ENCODE measurements around the gene NTF4.
"Not testable (repeated sequence)": the region's sequence is repeated elsewhere in the genome, so short reads cannot be mapped to it uniquely, and the experiment has no call there.

The NTF4 gene

GRCh38 chr19:49091391-49092038 lies 26.9 kb upstream of the NTF4 start:
- no peak for DNase-seq (ENCODE audit: low read depth, low spot score)
- H3K27ac ChIP-seq, result no peak overlapping the region

- DNase-seq (ENCODE audit: low read depth, low spot score), result no peak
- no peak overlapping the region for H3K27ac ChIP-seq
Observed at GRCh38 chr19:49086296-49086695, 21.7 kb upstream of the NTF4 start.

GRCh38 chr19:49085868-49086232 lies 21.2 kb upstream of the NTF4 start:
- no peak for DNase-seq (ENCODE audit: low read depth, low spot score)
- peak overlapping the region; percentile 69 for H3K27ac ChIP-seq

GRCh38 chr19:49085020-49085867 lies 20.6 kb upstream of the NTF4 start, which contains the start of gene SNRNP70:
Gene SNRNP70, plus strand, starts transcription at chr19:49085451. Its CDS starts 964 bp downstream, at chr19:49086415.
- peak; percentile 96 for DNase-seq (ENCODE audit: low read depth, low spot score)
- peak within 1 kb of the TSS; percentile 69 for H3K27ac ChIP-seq

GRCh38 chr19:49084206-49085019 lies 19.8 kb upstream of the NTF4 start:
- peak overlapping the region; percentile 69 for H3K27ac ChIP-seq
- no peak for DNase-seq (ENCODE audit: low read depth, low spot score)

GRCh38 chr19:49081273-49081672 lies 16.7 kb upstream of the NTF4 start:
- no peak for DNase-seq (ENCODE audit: low read depth, low spot score)
- no peak overlapping the region for H3K27ac ChIP-seq

- DNase-seq (ENCODE audit: low read depth, low spot score), result no peak
- no peak overlapping the region for H3K27ac ChIP-seq
Observed at GRCh38 chr19:49080392-49080791, 15.8 kb upstream of the NTF4 start.

- DNase-seq (ENCODE audit: low read depth, low spot score); H3K27ac ChIP-seq: not testable (repeated sequence)
Observed at GRCh38 chr19:49074869-49075268, 10.3 kb upstream of the NTF4 start.

- H3K27ac ChIP-seq, result no peak overlapping the region
- no peak for DNase-seq (ENCODE audit: low read depth, low spot score)
Observed at GRCh38 chr19:49073514-49074378, 9.1 kb upstream of the NTF4 start.

GRCh38 chr19:49071860-49072547 lies 7.4 kb upstream of the NTF4 start:
- DNase-seq (ENCODE audit: low read depth, low spot score), result no peak
- H3K27ac ChIP-seq, result no peak overlapping the region

- DNase-seq (ENCODE audit: low read depth, low spot score), result no peak
- H3K27ac ChIP-seq, result no peak overlapping the region
Observed at GRCh38 chr19:49070416-49070815, 5.8 kb upstream of the NTF4 start.

- H3K27ac ChIP-seq, result no peak overlapping the region
- DNase-seq (ENCODE audit: low read depth, low spot score), result no peak
Observed at GRCh38 chr19:49069026-49069425, 4.4 kb upstream of the NTF4 start.

- no peak overlapping the region for H3K27ac ChIP-seq
- DNase-seq (ENCODE audit: low read depth, low spot score), result no peak
Observed at GRCh38 chr19:49067554-49067953, 2.9 kb upstream of the NTF4 start.

GRCh38 chr19:49065905-49066512 lies 1.4 kb upstream of the NTF4 start:
- no peak overlapping the region for H3K27ac ChIP-seq
- no peak for DNase-seq (ENCODE audit: low read depth, low spot score)

GRCh38 chr19:49064029-49064629 lies 489 bp downstream of the NTF4 start:
- H3K27ac ChIP-seq, result peak overlapping the region; percentile 92
- DNase-seq (ENCODE audit: low read depth, low spot score), result no peak

- no peak for DNase-seq (ENCODE audit: low read depth, low spot score)
- H3K27ac ChIP-seq, result no peak overlapping the region
Observed at GRCh38 chr19:49061445-49061844, 3.2 kb downstream of the NTF4 start.

GRCh38 chr19:49061000-49061399 lies 3.6 kb downstream of the NTF4 start:
- H3K27ac ChIP-seq, result no peak overlapping the region
- DNase-seq (ENCODE audit: low read depth, low spot score), result no peak

GRCh38 chr19:49059053-49059452 lies 5.6 kb downstream of the NTF4 start:
- no peak overlapping the region for H3K27ac ChIP-seq
- DNase-seq (ENCODE audit: low read depth, low spot score), result no peak

- DNase-seq (ENCODE audit: low read depth, low spot score), result no peak
- no peak overlapping the region for H3K27ac ChIP-seq
Observed at GRCh38 chr19:49058562-49058961, 6.1 kb downstream of the NTF4 start.

Measured in epithelial cell of prostate (primary cell).